ENCODE results near the gene EPN2.

GRCh38 chr17:19384723-19385391 is 147.7 kb downstream of the EPN2 start:
- TF ChIP-seq, protein P1, sequence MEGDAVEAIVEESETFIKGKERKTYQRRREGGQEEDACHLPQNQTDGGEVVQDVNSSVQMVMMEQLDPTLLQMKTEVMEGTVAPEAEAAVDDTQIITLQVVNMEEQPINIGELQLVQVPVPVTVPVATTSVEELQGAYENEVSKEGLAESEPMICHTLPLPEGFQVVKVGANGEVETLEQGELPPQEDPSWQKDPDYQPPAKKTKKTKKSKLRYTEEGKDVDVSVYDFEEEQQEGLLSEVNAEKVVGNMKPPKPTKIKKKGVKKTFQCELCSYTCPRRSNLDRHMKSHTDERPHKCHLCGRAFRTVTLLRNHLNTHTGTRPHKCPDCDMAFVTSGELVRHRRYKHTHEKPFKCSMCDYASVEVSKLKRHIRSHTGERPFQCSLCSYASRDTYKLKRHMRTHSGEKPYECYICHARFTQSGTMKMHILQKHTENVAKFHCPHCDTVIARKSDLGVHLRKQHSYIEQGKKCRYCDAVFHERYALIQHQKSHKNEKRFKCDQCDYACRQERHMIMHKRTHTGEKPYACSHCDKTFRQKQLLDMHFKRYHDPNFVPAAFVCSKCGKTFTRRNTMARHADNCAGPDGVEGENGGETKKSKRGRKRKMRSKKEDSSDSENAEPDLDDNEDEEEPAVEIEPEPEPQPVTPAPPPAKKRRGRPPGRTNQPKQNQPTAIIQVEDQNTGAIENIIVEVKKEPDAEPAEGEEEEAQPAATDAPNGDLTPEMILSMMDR (IDR thresholded peaks at IDR 0.05) = no peak
- TF ChIP-seq RFX5 (IDR thresholded peaks at IDR 0.05; ENCODE audit: low read length) (no peak), TAF1 (IDR thresholded peaks at IDR 0.05; ENCODE audit: borderline replicate concordance, low read depth, low read length) (no peak), FOXM1 (IDR thresholded peaks at IDR 0.05; ENCODE audit: low read depth) (no peak), SMC3 (IDR thresholded peaks at IDR 0.05; ENCODE audit: low read depth, low read length) (no peak), TEAD4 (IDR thresholded peaks at IDR 0.05; ENCODE audit: borderline replicate concordance, insufficient read depth) (no peak), REST (IDR thresholded peaks at IDR 0.05; ENCODE audit: low read depth, low read length) (no peak), GABPA (IDR thresholded peaks at IDR 0.05; ENCODE audit: low read depth) (no peak), RAD21 (IDR thresholded peaks at IDR 0.05; ENCODE audit: low read length) (0 out of 2 replicates have a peak, but pooled peaks have one; percentile 4)

Data from SK-N-SH (cell line).